Keratinocyte (primary cell): ENCODE results near the gene CCDC180. TPM values are rescaled to one million over a fixed set of nuclear protein-coding genes. Genes with fewer than 3 reads are reported as not detected.

Experiments used
- DNase-seq: peaks from one replicate; pipeline ENCODE4 v3.0.0-alpha.2; 2011; ENCODE audit warnings: low read depth, missing footprints, low spot score
- FAIRE-seq: peaks from 2 replicates; lab custom pipeline; 2011; peaks lifted over from hg19 to GRCh38; lab: Jason Lieb, UNC
- H2AFZ ChIP-seq: 2 replicates; pipeline ENCODE4 v1.6.0; 2012; ENCODE audit warnings: low read length, control low read depth, inconsistent platforms; ENCODE audit not compliant: control insufficient read depth
- H3K27ac ChIP-seq: 2 replicates; pipeline ENCODE4 v1.5.1; 2011; ENCODE audit warnings: low read length; ENCODE audit not compliant: control insufficient read depth, insufficient read depth
- H3K27me3 ChIP-seq: 3 replicates; pipeline ENCODE4 v1.6.0; 2011; ENCODE audit warnings: low read length; ENCODE audit not compliant: control insufficient read depth, insufficient read depth; ENCODE audit errors: extremely low read depth
- H3K36me3 ChIP-seq, 2 experiments: 2 replicates in 1 of 2; 3 replicates in 1 of 2; pipeline ENCODE4 v1.5.1; 2011; ENCODE audit warnings: low read length in 2 of 2, mild to moderate bottlenecking in 1 of 2; ENCODE audit not compliant: control insufficient read depth in 2 of 2, insufficient read depth in 2 of 2; ENCODE audit errors: extremely low read depth in 1 of 2
- H3K4me1 ChIP-seq: 3 replicates; pipeline ENCODE4 v1.5.1; 2011; ENCODE audit warnings: low read length; ENCODE audit not compliant: control insufficient read depth, insufficient read depth; ENCODE audit errors: extremely low read depth
- H3K4me2 ChIP-seq: 3 replicates; pipeline ENCODE4 v1.6.0; 2011; ENCODE audit warnings: low read depth, low read length; ENCODE audit not compliant: control insufficient read depth, insufficient read depth; ENCODE audit errors: extremely low read depth
- H3K4me3 ChIP-seq, 3 experiments: fragments of 200-600 bp in 1 of 3; sonication (generic) in 1 of 3; 2 replicates in 2 of 3; 3 replicates in 1 of 3; pipeline ENCODE4 v1.5.1; 2011 to 2016; ENCODE audit warnings: low read length in 3 of 3, mild to moderate bottlenecking in 3 of 3, control low read depth in 2 of 3, inconsistent platforms in 1 of 3, low read depth in 1 of 3, mixed read lengths in 1 of 3, mixed run types in 1 of 3, moderate library complexity in 1 of 3; ENCODE audit not compliant: control insufficient read depth in 2 of 3, insufficient read depth in 2 of 3; ENCODE audit errors: extremely low read depth in 1 of 3
- H3K79me2 ChIP-seq: 2 replicates; pipeline ENCODE4 v1.6.0; 2012; ENCODE audit warnings: low read length; ENCODE audit not compliant: control insufficient read depth, insufficient read depth
- H3K9ac ChIP-seq: 3 replicates; pipeline ENCODE4 v1.6.0; 2011; ENCODE audit warnings: low read length; ENCODE audit not compliant: control insufficient read depth, insufficient read depth; ENCODE audit errors: extremely low read depth
- H3K9me1 ChIP-seq: 3 replicates; pipeline ENCODE4 v1.6.0; 2011; ENCODE audit warnings: low read length; ENCODE audit not compliant: control insufficient read depth, insufficient read depth; ENCODE audit errors: extremely low read depth
- H3K9me3 ChIP-seq: 2 replicates; pipeline ENCODE4 v1.5.1; 2012; ENCODE audit warnings: low read depth, low read length; ENCODE audit not compliant: control insufficient read depth
- H4K20me1 ChIP-seq: 3 replicates; pipeline ENCODE4 v1.6.0; 2011; ENCODE audit warnings: low read length; ENCODE audit not compliant: control insufficient read depth, insufficient read depth; ENCODE audit errors: extremely low read depth
- EZH2 ChIP-seq: IDR thresholded peaks from one replicate; pipeline ENCODE4 v1.6.1; 2012; ENCODE audit warnings: inconsistent platforms, mild to moderate bottlenecking, low read length, moderate library complexity
- dilution Hi-C: fragments of 300-500 bp; cut with MboI; formaldehyde crosslinking; loops from one replicate; pipeline ENCODE4 v1.7.0; 2020; ENCODE audit warnings: low sequenced_read_pairs; ENCODE audit not compliant: extremely low pct_ligation_motif_present
- polyA plus RNA-seq, 5 experiments: library from polyadenylated mRNA; depleted of rRNA in 3 of 5; stranded (reverse) in 3 of 5; stranded (forward) in 1 of 5; unstranded in 1 of 5; fragments of >200 nt; gene quantifications; 1 replicate in 1 of 5; 2 replicates in 3 of 5; 3 replicates in 1 of 5; pipeline versions ENCODE4 v1.2.1 to v1.2.3, GENCODE V29; 2011 to 2012; ENCODE audit warnings: missing spikeins in 2 of 5, low read depth in 1 of 5, low replicate concordance in 1 of 5
- TF ChIP-seq, protein P1 (sequence below), 3 experiments: IDR thresholded peaks in 1 of 3; conservative IDR thresholded peaks in 1 of 3; optimal IDR thresholded peaks in 1 of 3; 2 replicates in 2 of 3; 3 replicates in 1 of 3; pipeline versions ENCODE3 to v1.5.1; 2011; ENCODE audit warnings: low read length in 3 of 3, mild to moderate bottlenecking in 3 of 3, moderate library complexity in 2 of 3, control low read depth in 1 of 3, inconsistent platforms in 1 of 3; ENCODE audit not compliant: insufficient read depth in 2 of 3; ENCODE audit errors: extremely low read depth in 1 of 3

The CCDC180 gene
- polyA plus RNA-seq, 1 donor (not counting 4 experiments of a cell fraction or from before 2014, with no cell fraction given): 0.33 TPM

DNA sequence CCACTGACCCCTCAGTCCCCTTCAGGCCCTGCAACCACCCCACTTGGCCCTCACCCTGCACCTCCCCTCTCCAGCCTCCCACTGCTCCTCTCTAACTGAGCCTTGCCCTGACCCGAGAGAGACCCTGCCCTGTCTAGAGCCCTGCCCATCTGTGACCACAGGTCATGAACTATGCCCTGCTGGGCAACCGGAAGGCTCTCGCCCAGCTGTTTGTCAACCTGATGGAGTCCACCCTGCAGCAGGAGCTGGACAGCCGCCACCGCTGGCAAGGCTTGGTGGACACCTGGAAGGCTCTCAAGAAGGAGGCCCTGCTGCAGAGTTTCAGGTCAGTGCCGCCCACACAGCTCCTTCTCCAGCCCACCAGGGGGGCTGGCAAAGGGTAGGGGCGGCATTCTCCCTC is 9.4 kb downstream of the CCDC180 start:
- Histone ChIP-seq H3K36me3 (no peaks in the 10 kb centered on the region), H4K20me1 (no peaks in the 10 kb centered on the region), H3K27ac (no peak overlapping the region), H3K9me1 (no peaks in the 10 kb centered on the region), H3K9me3 (no peaks in the 10 kb centered on the region), H3K27me3 (no peaks in the 10 kb centered on the region), H3K4me3 (no peak overlapping the region), H3K79me2 (no peaks in the 10 kb centered on the region), H2AFZ (no peak overlapping the region), H3K4me2 (no peak overlapping the region), H3K4me1 (no peaks in the 10 kb centered on the region), H3K9ac (no peak overlapping the region)
- DNase-seq: no peak
- TF ChIP-seq, protein P1, sequence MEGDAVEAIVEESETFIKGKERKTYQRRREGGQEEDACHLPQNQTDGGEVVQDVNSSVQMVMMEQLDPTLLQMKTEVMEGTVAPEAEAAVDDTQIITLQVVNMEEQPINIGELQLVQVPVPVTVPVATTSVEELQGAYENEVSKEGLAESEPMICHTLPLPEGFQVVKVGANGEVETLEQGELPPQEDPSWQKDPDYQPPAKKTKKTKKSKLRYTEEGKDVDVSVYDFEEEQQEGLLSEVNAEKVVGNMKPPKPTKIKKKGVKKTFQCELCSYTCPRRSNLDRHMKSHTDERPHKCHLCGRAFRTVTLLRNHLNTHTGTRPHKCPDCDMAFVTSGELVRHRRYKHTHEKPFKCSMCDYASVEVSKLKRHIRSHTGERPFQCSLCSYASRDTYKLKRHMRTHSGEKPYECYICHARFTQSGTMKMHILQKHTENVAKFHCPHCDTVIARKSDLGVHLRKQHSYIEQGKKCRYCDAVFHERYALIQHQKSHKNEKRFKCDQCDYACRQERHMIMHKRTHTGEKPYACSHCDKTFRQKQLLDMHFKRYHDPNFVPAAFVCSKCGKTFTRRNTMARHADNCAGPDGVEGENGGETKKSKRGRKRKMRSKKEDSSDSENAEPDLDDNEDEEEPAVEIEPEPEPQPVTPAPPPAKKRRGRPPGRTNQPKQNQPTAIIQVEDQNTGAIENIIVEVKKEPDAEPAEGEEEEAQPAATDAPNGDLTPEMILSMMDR (optimal IDR thresholded peaks at IDR 0.05 in 1 of 3, IDR thresholded peaks at IDR 0.05 in 1 of 3, conservative IDR thresholded peaks at IDR 0.05 in 1 of 3; ENCODE audit: extremely low read depth in 1 of 3, insufficient read depth in 2 of 3, low read length in 3 of 3): no peak
- no peak for TF ChIP-seq EZH2
- dilution Hi-C loops: no loop called here
- no peak for FAIRE-seq

DNA sequence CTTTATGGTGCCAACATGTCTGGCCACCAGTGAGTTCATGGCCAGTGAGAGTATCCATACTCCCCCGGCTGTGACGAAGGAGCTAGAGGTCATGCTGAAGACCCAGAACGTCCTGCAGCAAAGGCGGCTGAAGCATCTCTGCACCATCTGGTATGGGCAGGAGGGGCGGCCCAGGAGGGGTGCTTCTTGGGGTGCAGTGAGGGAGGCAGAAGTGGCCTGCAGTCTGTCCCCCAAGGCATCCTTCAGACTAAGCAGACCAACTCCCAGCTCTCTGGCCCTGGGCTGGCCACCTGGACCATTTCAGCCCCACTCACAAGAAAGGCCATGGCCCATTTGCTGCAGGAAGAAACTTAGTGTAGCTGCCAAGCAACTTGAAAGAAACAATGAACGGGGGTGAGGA is 11.0 kb downstream of the CCDC180 start:
- H3K79me2 ChIP-seq: no peaks in the 10 kb centered on the region
- H3K27me3 ChIP-seq: no peaks in the 10 kb centered on the region
- no peaks in the 10 kb centered on the region for H3K36me3 ChIP-seq
- DNase-seq: no peak
- no peak overlapping the region for H3K9ac ChIP-seq
- no peaks in the 10 kb centered on the region for H3K9me3 ChIP-seq
- no peak for FAIRE-seq
- H3K27ac ChIP-seq: no peak overlapping the region
- H3K4me1 ChIP-seq: no peaks in the 10 kb centered on the region
- H3K4me2 ChIP-seq: no peak overlapping the region
- TF ChIP-seq EZH2: no peak
- TF ChIP-seq, protein P1 (optimal IDR thresholded peaks at IDR 0.05 in 1 of 3, IDR thresholded peaks at IDR 0.05 in 1 of 3, conservative IDR thresholded peaks at IDR 0.05 in 1 of 3; ENCODE audit: extremely low read depth in 1 of 3, insufficient read depth in 2 of 3, low read length in 3 of 3): no peak
- no peaks in the 10 kb centered on the region for H4K20me1 ChIP-seq
- no peak overlapping the region for H2AFZ ChIP-seq
- H3K9me1 ChIP-seq: no peaks in the 10 kb centered on the region
- dilution Hi-C loops: no loop called here
- no peak overlapping the region for H3K4me3 ChIP-seq
